GM21737 (cell line): Measurements from ENCODE around the gene PRRC2C.
"Not testable (repeated sequence)": the region's sequence is repeated elsewhere in the genome, so short reads cannot be mapped to it uniquely, and the experiment has no call there.

Source experiments
- ATAC-seq: cut with Tn5 transposase; IDR thresholded peaks from one replicate; pipeline ENCODE4 v1.9.1; 2021; ENCODE audit warnings: mild to moderate bottlenecking, moderate library complexity; ENCODE audit not compliant: unreplicated experiment

Gene PRRC2C

DNA sequence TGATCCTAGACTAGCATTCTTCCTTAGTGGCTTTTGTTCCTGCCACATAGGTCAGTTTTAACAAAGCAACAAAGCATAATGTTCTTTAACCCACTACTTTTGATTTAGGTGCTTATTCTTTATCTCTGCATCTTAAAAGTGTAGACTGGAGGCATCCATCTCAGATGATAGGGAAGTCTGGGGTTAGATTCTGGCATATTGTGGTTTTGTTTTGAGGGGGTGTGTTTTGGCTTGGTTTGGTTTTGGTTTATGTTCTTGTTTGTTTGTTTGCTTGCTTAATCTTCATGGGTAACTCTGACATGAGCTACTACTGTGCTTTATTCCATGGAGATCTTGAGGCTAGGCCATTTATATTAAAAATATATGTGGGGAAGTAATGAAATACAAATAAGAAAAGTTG is 96.4 kb downstream of the PRRC2C start:
- ATAC-seq: no peak

DNA sequence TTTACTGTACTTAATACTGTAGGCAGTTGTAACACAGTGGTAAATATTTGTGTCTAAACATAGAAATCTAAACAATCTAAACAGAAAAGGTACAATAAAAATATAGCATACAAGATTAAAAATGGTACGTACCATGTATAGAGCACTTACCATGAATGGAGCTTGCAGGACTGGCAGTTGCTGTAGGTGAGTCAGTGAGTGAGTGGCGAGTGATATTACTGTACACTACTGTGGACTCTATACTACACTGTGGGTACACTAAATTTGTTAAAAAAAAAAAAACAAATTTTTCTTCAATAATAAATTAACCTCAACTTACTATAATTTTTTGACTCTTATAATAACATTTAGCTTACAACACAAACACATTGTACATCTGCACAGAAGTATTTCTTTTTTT is 97.3 kb downstream of the PRRC2C start:
- ATAC-seq: no peak

DNA sequence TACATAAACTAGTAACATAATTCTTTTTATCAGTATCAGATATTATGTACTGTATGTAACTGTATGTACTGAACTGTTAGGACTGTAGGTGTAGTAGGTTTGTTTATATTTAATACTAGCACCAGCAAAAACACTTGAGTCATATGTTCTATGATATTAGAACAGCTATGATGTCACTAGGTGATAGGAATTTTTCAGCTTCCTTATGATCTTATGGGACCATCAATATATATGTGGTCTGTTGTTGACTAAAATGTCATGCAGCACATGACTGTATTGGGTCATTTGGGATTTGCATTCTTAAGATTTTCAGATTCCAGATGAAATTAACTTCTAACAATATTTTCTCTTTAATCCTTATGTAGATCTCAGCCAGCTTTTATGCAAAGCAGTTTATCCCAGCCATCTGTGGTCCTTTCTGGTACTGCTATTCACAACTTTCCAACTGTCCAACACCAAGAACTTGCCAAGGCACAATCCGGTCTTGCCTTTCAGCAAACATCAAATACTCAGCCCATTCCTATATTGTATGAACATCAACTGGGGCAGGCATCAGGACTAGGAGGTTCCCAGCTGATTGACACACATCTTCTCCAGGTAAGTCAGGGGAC is 98.4 kb downstream of the PRRC2C start:
- no peak for ATAC-seq

DNA sequence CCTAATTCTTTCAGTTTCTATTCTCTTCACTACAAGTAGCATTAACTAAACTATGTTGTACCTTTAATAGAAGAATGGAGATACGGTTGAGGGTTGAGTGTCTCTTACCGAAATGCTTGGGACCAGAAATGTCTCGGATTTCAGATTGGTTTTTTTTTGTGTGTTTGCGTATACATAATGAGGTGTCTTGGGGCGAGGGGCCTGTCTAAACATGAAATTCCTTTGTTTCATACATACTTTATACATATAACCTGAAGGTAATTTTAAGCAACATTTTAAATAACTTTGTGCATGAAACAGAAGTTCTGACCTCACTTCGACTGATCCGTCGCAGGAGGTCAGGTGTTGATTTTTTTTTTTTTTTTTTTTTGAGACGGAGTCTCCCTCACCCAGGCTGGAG is 100.4 kb downstream of the PRRC2C start:
- ATAC-seq: no peak

DNA sequence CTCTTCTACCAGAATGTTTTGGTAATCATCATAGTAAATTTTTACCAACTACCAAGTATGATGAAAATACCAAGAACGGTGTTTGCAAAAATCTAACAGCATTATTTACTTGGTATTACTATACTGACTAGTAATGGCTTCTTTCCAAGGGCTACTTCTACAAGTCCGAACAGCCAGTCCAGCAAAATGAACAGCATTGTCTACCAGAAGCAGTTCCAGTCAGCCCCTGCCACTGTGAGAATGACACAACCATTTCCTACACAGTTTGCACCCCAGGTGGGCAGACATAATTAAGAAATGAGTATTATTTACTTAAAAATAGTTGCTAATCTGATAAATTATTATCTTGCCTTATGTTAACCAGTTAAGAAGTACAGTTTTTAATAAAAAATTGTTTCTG is 102.9 kb downstream of the PRRC2C start:
- no peak for ATAC-seq

DNA sequence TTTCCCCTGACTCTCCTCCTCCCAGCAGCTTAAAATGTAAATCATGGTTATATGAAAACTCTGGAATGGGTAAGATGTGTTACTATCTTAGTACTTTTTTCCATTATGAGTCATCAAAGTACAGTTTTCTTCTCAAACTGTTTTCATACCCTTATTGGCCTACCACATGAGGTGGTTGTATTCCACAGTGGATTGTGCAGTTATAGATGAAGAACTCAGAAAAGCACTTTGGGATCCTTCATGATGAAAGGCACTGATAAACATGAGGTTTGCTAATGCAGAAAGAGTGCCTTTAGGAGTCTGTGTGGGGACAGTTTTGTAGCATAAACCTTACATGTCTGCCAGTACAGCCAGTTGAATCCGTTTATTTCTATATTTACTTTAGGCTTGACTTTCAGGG is 104.7 kb downstream of the PRRC2C start:
- no peak for ATAC-seq

DNA sequence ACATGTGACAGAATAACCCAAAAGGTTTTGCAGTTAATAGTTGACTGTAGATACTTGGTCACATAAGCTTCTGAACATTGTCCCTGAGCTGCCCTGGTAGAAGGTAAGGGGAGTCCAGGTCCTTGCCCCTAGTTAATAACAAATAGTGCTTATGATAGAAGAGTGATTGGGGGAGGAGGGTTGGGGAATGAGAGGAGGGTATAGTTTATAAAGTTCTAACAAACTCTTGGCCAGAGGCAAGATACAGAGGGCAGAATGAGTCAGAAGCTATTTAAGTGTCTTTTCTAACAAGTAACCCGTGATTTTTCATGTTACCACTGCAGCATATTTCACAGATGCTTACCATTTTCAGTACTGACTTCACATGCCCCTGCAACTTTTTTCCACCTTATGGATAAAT is 110.0 kb downstream of the PRRC2C start:
- no peak for ATAC-seq

DNA sequence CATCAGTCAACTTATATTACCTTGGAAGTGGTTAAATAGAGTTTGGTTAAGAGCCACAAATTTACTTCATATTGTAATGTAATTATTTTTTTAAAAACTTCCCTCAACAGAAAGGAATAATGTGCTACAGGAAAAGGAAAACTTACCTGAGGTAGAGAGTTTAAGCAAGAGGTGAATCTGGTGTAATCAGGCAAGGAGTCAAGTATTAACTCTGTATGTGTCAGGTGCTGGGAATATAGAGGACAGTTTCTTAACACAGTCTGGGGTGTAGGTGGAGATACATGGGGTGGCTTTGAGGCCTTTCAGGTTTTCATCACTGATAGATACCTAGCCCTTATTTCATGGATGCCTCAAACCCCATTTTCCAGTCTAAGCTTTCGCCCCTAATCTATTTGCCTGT is 110.8 kb downstream of the PRRC2C start:
- ATAC-seq: no peak

DNA sequence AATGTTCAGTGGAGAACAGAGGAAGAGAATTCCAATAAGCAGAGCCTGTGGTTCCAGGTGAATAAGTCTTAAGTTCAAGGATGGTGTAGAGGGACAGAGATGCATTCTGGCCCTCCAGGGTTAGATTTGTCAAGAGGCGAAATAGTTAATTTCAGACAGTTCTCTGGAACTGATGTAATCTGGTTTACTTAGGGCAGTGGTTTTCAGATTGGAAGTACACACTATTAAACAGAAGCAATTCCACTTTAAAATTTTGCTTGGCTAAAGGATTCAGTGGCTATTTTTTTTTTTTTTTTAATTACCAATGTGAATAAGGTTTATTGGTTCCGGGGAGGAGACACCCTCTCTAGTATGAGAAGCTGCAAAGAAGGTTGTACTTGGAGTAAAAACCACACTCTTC is 111.4 kb downstream of the PRRC2C start:
- no peak for ATAC-seq

DNA sequence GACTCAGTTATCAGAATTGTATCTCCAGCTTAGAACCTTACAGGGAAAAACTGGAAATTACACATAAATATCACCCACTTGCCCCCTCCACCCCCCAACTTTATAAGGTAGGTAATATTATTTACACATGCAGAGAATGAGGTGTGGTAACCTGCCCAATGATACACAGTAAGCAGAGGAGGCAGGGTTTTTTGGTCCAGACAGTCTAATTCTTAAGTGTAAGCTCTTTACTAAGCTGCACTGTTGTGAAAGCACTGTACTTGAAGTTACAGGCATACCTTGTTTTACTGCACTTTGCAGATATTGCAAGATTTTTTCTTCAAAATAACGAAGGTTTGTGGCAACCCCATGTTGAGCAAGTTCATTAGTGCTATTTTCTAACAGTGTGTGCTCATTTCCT is 111.9 kb downstream of the PRRC2C start:
- no peak for ATAC-seq

DNA sequence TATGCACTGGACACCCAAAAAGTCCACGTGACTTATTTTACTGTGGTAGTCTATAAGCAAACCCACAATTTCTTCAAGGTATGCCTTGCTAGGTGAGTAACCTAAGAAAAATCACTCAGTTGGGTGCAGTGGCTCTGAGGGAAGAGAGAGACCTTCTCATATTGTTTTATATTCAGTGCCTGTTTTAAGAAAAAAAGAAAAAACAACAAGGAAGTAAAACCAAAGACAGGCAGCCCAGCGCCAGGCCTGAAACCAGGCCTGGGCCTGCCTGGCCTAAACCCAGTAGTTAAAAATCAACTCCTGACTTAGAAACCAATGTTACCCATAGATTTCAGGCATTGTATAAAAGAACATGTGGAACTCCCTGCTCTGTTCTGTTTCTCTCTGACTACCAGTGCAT is 115.0 kb downstream of the PRRC2C start:
- ATAC-seq: not testable (repeated sequence)

DNA sequence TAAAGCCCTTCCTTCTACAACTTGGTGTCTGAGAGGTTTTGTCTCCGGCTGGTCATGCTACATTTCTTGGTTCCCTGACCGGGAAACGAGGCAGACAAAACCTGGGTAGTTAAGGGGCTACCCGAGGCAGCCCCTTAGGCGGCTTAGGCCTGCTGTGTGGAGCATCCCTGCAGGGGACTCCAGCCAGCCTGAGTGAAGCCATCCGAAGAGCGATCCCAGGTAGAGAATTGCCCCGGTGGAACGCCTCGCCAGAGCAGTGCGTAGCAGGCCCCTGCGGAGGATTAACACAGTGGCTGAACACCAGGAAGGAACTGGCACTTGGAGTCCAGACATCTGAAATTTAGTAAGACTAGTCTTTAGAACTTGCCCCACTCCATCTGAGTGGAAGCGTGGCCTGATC is 115.5 kb downstream of the PRRC2C start:
- no peak for ATAC-seq

DNA sequence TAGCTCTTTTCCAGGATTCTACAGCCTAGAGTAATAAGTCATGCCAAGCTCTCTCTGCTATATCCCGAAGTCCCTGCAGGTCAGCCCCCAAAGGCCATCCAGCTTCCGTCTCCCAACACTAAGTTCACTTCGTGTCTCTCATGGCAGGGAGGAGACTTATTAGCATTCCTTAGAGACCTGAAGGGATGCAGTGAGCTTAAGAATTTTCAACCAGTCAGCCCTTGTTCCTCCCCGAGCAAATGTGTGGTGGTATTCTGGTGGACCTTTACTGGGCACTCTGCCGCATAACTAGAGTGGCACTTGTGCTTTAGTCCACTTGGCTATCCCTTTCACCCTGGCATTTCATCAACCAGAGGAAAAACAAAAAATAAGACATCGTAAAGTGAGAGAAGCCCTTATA is 117.7 kb downstream of the PRRC2C start:
- ATAC-seq: not testable (repeated sequence)

DNA sequence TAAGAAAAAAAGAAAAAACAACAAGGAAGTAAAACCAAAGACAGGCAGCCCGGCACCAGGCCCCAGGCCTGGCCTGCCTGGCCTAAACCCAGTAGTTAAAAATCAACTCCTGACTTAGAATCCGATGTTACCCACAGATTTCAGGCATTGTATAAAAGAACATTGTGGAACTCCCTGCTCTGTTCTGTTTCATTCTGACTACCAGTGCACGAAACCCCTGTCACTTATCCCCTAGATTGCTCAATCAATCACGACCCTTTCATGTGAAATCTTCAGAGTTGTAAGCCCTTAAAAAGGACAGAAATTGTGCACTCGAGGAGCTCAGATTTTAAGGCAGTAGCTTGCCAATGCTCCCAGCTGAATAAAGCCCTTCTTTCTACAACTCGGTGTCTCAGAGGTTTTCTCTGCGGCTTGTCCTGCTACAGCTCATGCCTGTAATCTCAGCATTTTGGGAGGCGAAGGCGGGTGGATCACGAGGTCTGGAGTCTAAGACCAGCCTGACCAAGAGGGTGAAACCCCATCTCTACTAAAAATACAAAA is 121.1 kb downstream of the PRRC2C start:
- ATAC-seq: no peak

DNA sequence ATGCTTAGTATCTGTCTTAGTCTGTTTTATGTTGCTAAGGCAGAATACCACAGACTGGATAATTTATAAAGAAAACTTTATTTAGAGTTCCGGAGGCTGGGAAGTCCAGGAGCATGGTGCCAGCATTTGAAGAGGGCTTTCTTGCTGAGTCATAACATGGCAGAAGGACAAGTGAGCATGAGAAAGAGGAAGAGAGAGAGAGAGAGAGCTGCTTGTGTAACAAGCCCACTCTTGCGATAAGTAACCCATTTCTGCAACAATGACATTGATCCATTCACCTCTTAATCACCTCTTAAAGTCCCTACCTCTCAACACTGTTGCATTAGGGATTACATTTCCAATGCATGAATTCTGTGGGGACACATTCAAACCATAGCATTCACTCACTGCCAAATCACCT is 125.1 kb downstream of the PRRC2C start:
- ATAC-seq: no peak

DNA sequence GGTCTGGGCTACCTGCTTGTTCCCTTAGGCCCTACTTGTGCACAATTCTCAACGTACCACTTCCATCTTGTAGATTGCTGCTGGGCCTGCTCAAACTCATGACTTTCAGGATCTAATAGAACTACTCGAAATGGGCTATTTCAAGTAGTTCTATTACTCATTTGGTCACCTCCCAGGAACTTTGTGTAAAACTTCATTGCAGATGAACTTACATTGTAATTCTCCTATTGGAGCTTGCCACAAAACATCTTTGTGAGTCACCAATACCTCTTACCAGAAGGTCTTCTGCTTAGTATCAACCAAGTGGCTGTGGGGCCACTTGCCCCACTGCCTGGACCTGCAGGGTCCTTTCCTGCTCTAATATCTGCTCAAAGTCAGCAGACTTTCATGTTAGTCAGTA is 126.0 kb downstream of the PRRC2C start:
- ATAC-seq: no peak

DNA sequence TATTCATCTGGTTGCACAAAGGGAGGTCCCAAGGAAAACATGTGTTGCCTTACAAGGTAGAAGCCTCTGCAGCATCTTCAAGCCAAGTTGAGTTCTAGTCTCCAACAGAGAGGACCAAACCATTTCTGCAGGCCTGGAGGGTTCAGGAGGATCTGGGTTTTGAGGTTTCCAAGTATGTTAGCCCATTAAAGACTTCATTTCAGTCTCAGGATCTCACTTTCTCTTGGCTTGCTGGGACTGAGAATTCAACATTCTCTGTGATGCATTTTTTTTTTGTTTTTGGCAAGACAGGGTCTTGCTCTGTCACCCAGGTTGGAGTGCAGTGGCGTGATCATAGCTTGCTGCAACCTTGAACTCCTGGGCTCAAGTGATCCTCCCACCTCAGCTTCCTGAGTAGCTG is 128.0 kb downstream of the PRRC2C start:
- no peak for ATAC-seq

DNA sequence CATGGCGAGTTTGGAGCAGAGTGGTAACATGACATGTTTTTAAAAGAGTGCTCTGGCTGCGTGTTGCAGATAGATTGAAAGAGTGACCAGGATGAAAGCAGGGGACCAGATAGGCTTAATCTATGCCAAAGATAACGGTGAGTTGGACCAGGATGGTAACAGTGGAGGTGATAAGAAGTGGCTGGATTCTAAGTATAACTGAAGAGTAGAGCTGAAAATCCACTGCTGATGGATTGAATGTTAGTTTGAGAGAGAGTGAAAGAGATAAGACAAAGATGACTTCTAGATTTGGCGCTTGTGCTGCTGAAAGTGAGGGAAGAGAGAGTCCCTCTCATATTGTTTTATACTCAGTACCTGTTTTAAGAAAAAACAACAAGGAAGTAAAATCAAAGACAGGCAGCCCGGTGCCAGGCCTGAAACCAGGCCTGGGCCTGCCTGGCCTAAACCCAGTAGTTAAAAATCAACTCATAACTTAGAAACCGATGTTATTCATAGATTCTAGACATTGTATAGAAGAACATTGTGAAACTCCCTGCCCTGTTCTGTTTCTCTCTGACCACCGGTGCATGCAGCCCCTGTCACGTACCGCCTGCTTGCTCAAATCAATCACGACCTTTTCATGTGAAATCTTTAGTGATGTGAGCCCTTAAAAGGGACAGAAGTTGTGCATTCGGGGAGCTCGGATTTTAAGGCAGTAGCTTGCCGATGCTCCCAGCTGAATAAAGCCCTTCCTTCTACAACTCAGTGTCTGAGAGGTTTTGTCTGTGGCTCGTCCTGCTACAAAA is 130.0 kb downstream of the PRRC2C start:
- ATAC-seq: not testable (repeated sequence)

DNA sequence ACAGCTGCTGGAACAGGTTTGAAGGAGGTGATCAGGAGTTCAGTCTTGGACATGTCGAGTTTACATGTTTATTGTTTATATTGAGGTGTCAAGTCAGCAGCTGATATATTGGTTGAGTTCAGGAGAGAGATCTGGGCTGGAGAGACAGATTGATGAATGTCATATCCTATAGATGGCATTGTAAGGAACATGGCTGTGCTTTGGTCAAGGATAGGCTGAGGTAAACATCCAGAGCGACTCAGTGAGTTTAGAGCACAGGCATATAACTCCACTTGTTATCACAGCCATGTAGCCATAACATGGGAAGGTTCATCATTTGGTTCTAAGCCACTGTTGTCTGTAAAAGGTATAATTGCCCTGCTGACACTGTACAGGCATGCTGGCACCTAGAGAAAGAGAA is 131.3 kb downstream of the PRRC2C start:
- ATAC-seq: no peak

DNA sequence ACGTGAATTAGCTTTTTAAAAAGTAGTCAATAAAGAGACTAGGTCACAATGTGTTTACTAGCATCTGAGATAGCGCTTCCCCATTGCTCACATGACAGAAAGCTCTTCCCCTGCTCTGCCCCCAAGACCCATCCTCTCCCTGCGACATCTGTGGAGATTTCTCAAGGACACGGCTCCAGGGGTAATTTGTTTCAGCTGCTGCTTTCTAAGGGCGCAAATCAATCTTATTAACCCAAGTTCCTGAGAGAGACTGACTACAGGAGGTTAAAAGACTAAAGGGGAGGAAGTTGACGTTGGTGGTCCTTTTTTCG is 136.8 kb downstream of the PRRC2C start, which contains the start of gene MYOCOS:
TSS of gene MYOCOS (plus strand) at position 92 of the 311 bp plus-strand sequence. CDS start 1,641 bp downstream, outside the sequence.
- no peak for ATAC-seq

DNA sequence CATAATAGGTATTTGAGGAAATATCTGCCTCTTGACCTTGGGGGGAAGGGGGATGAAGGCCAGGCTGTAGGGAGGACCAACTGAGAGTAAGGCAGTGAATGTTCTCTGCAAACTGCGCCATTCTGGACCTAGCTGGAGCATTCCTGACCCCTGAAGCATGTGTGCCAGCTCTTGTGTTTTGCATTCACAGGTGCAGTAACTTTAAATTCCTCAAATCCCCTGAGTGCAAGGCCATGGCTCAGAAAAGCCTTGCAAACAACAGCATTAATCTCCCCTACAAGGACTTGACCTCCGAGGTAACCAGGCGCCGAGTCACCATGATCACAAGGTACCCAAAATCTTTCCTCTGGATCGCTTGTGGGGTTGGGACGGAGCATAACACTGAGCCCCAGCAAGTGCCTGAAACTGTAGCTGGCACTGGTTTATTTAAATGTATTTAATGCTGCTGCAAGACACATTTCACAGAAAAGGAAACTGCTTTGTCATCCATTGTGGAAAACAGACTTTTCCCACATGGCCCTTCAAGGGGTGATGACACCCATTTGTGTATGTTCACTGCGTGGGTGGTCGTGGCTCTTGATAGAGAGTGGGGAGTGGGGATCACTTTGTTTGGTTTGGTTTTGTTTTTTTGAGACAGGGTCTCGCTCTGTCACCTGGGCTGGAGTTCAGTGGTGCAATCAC is 138.5 kb downstream of the PRRC2C start:
- ATAC-seq: no peak

DNA sequence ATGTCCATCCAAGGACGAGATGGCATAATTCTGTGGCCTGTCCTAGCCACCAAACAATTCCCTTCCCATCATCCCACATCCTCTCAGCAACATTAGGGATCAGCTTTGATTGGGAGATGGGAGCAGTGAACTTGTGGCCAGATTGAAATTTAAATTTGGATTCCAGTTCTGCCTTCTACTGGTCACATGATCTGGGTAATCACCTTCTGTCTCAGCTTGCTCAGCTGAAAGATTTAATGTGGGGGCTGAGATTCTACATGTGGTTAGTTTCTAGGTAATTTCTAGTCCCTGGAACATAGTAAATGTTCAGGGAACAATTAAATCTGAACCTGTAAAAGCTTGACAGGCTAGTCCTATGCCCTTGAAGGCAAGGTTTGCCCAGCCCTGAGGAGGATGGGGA is 139.9 kb downstream of the PRRC2C start:
- no peak for ATAC-seq
